OCI-M1 (cell line): ENCODE results near the gene RRM2.

Experiments used
- DNase-seq: peaks from one replicate; lab custom pipeline; 2025; lab: John Stamatoyannopoulos, UW

The RRM2 gene

DNA sequence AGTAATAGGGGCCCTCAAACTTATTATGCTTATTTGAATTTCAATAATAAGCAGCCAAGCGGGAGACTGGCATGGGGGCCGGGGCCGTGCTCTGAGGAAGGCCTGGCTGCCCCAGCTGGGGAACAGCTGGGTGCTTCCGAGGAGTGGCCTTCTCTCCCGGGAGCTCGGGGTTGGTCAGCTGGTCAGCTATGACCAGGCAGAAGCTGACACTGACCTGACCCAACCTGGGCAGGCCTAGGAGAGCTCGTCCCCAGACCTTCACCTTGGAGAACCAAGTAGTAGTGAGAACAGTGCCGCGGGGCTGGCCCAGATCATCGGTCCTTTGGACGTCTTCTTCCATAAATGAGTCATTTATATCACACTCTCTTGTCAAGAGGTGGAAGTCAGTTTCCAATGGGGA lies 36.1 kb downstream of the RRM2 start:
- DNase-seq: no peak

DNA sequence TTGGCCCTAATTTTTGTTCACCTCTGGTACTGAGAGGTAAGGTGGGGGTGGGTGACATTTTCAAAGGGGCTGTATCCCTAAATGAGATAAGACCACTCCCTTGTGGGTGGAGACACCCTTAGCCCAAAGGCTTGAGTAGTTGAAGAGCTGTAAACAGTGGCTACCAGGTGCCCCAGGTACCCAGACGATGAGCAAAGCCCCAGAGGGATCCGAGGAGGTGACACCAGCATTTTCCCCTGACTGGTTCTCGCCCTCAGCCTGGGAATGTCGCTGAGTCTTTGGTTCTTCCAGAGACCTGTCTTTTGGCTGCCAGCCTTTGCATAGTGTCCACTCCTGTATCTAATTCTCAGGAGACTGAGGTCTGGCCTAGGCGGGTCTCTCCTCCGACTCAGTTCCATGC lies 36.5 kb downstream of the RRM2 start:
- DNase-seq: no peak

DNA sequence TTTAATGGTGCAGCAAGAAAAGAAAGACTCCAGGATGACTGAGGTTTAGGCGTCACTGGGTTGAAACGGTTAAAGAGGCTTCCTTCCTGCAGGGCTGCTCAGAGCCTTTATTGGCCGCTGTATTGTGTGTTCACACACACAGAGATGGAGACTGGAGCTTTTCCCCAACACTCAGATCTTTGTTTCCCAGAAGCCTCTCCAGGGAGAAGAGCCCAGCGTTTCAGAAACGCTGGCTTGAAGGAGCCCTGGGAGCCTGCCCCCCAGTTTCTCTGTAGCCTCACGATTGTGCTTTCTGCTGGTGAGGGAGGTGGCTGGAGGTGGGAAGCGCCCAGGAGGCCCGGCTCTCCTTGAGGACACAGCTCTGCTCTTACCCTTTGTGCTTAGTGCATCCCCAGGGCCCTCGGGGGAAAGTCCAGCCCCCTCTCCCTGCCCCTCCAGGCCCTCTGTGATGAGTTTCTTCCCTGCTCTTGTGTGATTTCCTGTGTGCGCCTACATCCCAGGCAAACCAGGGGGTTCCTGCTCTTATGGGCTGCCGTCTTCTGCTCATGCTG lies 37.1 kb downstream of the RRM2 start:
- DNase-seq: no peak

DNA sequence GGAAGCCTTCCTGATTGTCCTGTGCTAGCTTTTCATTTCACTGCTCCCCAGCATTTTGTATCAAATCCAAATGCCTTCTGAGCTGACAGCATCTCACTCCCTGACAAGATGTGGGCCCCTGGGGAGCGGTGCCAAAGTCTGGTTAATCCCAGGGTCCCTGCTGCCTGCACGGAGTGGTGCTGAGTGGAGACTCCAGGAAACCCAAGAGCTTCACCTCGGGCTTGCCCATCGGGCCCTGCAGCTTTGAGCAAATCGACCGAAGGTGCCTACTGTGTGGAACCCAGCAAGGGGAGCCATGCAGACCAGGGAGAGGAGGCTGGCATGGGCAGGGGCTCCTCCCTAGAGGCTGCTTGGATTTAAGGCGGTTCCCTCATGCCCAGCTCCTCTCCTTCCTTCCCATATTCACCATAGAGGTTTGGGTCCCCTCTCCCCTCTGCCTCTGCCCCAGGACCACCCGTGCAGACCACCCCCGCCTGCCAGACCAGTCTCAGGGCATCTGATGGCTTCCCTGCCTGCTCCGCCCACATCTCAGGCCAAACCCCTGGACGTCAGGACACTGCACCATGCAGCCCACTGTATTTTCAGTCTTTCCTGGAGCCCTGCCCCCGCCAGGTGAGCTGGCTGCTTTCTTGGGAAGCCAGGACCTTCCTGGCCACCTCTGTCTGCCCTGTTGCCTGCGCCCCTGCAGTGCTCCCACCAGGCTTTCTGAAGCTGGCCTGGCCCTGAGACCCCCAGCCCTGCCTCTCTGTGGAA lies 37.8 kb downstream of the RRM2 start:
- DNase-seq: no peak

DNA sequence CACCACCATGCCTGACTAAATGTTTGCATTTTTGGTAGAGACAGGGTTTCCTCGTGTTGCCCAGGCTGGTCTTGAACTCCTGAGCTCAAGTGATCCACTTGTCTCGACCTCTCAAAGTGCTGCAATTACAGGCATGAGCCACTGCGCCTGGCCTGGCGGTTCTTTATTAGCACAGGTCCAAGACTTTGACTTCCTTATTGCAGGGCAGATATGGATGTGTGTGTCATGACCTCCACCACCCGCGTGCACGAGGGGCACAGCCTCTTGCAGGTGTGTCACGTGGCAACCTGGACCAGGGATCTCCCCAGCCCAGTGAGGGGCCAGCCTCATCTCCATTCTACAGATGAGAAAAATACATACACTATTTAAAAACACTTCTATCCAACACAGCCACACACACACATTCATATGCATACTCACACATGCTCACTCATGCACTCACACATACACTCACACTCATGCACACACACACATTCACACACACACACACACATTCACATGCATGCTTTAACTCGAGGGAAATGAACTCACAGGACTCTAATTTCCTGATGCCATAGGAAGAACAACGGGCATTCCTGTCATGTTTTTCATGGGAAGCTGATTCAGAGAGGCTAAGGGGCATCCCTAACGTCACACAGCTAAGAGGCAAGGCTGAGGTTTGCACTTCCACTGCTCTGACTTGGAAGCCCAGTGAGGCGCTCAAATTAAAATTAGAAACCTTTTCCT lies 38.8 kb downstream of the RRM2 start:
- DNase-seq: no peak

DNA sequence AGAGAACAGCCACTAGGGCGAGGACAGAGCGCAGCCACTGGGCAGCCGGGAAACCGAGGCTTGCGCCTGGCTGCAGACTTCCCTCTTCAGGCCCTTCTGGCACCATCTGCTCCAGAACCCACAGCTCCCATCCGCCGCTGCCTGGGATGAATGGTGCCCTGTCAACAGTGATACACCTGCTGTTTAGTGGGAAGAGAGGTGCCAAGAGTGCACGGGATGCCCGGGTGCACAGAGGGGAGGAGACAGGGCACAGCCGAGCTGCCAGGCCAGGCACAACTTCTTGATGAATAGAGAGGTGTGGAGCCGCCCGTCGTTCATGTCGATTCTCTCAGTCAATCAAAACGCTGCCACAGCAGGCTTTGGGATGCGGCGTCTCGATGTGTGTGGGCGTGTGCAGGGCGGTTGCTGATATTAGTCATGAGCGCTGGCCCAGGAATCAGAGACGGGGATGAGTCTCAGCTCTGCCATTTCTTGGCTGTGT lies 39.5 kb downstream of the RRM2 start:
- DNase-seq: no peak

DNA sequence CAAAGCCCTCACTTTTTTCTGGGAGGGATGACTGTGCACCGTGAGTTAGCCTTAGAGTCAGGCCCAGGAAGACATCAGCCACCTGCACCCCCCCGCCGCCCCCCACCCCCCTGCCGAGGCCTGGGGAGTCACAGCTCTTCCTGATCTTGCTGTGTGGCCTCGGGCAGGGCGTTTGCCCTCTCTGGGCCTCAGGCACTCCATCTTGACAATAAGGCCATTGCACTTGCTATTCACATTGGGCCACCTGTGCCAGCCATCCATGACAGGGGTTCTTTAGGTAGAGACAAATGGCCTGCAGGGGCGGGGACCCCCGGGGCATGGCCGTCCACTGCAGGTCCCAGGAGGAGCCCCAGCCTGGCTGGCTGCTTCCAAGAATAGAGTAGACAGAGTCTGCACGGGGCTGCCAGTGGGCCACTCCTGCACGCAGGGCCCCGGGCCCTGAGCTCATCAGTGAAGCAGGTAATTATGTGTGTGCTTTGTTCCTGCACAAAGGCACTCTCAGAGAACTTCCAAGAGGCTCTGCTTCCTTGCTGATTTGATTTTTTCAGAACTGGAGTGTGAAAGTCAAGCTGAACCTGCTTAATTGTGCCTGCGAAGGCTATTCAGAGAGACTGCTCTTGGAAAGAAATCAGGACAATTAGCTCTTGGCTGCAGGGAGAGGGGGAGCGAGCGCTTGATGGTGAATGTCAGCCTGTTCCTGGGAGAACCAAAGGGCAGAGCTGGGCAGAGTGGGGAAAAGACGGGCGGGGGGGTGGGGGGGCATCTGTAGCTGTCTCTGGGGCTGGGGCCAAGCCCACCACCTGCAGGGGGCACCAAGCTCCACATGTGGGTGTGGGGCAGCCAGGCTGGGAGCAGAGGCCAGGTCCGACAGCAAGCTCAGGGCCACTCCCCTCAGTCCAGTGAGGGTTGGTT lies 40.3 kb downstream of the RRM2 start:
- DNase-seq: no peak

DNA sequence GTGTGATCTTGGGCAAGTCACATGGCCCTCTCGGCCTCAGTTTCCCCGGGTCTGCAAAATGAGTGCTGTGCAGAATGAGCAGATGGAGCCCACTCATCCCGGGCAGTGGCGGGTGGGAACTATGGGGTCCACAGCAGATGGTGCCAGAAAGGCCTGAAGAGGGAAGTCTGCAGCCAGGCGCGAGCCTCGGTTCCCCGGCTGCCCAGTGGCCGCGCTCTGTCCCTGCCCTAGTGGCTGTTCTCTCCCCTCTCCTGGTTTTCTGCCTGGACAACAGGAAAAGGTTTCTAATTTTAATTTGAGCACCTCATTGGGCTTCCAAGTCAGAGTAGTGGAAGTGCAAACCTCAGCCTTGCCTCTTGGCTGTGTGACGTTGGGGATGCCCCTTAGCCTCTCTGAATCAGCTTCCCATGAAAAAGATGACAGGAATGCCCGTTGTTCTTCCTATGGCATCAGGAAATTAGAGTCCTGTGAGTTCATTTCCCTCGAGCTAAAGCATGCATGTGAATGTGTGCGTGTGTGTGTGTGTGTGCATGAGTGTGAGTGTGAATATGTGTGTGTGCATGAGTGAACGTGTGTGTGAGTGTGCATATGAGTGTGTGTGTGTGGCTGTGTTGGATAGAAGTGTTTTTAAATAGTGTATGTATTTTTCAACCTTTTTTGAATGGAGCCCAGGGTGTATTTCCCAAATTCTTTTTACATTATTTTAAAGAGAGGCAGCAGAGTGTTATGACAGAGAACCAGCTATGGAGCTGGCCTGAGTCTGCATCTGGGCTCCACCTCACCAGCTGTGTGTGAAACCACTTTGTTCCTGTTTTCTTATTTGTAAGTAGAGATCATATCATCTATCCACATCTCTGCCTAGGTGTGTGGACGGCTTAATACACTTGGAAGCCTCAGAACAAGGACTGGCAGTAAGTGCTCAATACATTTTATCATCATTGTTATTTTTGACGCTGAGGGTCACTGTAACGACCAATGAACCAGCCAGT lies 41.3 kb downstream of the RRM2 start:
- DNase-seq: no peak

DNA sequence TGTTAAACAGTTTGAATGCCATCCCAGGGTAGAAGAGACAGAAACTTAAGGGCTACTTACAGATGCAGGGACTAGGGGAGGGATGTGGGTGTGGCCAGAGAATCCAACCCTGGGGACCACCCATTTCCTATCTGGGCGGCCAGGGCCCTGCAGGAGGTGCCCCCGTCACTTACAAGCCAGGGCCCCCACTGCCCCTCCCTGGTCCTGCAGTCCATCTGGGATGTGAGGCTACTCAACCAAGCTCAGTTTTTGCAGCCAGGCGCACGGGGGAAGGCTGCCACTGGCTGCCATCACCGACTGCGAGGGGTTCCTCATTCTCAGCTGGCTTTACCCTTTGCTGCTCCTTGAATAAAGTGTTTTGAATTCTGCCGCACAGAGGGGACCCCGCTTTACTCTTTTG lies 42.1 kb downstream of the RRM2 start:
- DNase-seq: no peak

DNA sequence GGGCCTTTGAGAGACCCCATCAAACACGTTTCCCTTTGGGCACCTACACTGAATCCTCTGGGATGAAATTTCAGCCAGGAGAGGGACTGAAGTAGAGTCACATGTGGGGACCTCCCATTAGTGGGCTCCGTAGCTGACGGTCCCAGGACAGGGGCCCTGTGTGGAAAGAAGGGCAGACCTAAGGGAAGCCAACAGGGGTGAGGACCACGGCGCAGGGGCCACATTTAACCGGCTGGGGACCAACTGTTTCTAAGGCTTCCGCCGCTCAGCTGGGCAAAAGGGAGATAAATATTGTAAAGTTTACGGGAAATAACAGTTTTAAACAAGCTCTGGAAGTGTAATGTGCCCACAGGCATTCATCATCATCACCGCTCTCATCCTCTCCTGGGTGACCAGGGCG lies 42.7 kb downstream of the RRM2 start:
- no peak for DNase-seq

DNA sequence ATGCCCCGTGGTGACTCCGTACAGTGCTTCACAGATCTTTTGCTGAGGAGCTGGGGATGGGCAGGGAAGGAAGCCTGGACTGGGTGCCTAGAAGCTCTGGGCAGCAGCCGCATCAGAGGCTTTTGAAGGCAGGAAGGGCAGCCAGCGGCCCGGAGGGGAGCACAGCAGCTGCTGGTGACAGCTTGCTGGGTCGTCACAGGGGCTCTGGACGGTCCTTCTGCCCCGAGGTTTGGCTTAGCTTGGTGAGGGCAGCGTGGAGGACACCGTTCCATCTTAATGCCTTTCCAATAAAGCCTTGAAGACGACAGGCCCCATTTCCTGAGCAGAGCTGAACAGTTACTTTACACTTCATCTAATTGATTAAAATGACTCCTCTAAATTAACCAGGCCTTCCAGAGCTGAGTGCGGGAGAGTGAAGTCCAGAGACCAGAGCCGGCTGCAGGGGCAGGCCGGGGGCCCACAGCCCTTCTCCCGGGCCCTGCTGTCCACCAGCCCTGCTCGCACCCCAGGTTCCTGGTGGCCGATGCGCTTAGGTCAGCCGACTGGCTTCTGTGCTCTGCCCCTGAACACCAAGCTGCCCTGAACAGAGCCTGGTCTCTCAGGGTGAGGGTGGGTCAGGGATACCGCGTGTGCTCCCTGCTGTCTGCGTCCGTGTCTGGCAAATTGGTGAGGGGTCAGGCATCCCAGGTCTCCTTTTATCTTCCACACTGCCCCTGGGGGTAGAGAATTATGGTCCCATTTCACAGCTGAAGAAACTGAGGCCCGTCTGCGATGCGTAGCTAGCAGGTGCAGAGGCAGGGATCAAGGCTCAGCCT lies 43.5 kb downstream of the RRM2 start:
- DNase-seq: no peak

DNA sequence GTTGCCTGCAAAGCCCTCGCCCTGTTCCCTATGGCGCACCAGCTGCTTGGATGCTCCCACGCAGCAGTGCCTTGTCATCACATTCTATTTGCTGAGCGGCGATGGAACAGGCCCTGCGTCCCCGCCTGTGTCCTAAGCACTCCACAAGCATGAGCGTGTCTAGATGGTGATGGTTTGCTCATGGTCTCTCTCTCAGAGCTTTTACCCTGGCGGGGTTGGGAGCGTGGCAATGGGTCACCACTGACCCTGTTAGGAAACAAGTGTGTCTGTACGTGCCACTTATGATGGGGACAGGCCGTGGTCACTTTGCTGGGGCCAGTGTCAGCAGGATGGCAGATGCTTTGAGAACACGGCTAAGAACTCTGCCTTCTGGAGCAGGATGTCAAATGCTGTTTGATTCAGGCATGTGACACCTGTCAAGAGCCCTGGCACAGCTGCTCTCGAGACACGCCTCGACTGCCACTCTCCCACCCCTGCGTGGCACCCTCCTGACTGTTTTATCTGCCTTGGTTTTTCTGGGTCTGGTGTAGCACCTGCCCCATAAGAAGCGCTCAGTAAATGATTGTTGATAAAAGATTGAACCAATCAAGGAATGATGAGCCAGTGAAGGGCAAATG lies 44.2 kb downstream of the RRM2 start:
- no peak for DNase-seq

DNA sequence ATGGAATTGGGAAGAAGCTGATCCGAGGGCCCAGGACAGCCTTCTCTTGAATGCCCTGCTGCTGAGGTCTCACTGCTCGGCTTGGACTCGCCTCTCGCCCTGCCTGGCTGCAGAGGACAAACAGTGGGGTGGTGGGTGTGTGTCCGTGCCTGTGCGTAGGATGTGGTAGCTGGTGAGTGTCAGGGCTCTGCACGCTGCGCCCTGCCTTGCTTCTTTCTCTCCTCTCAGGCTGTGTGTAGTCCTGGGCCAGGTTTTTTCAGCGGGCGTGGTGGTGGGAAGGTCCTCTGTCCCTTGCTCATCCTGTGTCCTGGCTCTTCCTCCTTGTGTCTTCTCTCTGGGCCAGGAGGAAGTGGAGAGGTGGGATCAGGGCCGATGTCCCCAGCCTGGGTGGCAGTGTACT lies 44.8 kb downstream of the RRM2 start:
- DNase-seq: no peak

DNA sequence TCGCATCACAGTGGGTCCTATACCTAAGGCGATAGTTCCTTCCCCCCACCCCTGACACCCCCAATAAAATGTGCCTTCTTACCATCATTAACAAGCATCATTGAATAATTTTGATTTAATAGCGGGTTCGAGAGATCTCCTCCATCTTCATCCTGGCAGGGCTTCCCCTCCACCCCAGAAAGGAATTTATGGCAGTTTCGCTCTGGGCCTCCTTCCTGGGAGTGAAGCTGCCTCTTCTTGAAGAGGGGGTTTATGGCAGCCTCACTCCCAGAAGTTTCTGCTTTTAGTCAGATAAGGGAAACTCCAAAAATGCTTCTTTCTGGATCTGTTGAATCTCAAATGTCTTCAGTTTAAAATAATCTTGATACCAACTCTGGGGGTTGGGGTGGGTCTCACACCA lies 45.7 kb downstream of the RRM2 start:
- DNase-seq: no peak

DNA sequence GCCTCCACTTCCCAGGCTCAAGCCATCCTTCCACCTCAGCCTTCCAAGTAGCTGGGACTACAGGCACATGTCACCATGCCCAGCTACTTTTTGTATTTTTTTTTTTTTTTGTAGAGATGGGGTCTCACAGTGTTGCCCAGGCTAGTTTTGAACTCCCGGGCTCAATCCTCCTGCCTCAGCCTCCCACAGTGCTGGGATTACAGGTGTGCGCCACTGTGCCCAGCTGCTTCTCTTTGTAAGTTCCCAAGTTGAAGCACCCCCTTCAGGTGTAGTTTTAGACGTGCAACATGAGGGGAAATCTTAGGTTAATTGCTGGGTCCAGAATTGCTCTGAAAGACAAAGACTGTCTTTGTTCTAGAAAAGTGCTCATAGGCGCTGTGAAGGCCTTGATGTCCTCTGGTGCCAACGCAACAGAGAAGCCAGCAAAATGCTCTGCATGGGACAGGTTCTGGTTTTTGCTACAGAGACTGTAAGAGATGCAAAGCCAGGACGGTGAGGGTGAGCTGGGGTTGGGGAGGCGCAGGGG lies 46.6 kb downstream of the RRM2 start:
- no peak for DNase-seq

DNA sequence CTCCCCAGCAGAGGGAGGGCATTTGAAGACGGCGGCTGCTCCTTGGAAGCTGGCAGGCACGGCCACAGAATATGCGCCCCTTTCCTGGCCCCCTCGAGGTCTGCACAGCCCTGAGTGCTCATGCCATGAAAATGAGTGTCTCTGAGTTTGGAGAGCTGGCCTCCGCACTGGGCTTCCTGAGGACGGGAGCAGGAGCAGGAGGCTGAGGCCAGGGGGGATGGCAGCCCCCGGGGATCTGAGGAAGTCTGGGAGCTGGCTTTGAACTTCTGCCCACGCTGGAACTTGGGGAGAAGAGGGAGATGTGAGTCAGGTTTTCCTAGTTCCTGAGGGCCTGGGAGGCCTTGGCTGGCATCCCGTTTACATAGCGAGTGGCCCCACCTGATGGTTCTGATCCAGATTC lies 47.0 kb downstream of the RRM2 start:
- no peak for DNase-seq

DNA sequence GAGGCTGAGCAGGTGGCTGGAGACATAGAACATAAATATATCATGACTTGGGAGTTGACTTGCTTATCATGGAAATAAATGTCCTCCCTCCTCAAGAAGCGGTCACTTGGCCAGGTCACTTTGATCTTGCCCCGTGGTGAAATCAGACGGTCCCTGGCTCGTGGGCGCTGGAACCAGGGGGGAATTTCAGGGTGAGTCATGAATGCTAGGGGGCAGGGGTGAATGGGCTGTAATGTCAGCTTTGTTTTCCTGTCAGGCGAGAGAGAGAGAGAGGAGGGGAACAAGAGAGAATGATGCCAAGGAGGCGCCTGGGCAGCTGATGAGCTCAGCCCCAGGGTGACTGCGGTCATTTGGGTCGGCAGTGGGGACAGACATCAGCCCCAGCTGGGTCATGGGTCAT lies 47.7 kb downstream of the RRM2 start:
- DNase-seq: no peak

DNA sequence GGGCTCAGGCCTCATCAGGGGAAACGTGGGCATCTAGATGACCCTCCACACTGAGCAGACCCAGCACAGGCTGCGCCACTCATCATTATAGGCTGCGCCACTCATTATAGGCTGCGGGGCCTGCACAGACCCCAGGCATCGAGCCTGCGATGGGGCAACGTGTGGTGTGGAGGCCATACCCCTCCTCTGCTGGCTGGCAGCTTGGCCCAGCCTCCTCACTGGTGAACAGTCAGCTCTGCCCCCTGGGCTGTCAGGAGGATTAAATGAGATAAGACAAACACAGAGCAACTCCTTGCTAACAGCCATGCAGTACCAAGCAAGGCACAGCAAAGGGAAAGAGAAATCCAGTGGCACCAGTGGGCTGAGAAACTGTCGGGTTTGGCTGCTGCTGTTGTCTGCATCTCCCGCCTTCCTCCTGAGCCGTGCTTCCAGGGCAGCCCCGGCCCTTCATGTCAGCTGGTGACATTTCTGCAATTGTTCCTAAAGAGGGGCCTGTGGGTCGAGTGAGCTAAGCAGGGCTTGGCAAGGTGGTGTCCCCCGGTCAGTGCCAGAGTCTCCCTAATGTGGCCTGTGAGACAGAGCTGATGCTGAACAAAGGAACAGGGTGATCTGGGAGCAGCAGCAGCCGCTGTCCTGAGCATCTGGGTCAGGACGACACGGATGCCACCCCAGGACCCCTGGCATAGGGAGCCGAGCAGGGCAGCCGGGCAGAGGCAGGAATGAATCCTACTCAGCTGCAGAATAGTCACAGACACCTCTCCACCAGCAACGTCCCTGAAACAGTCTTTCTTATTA lies 48.7 kb downstream of the RRM2 start:
- no peak for DNase-seq
